ENCODE results near the gene PLD1. TPM values are rescaled to one million over a fixed set of nuclear protein-coding genes. Genes with fewer than 3 reads are reported as not detected.

Gene PLD1
- total RNA-seq, 4 donors from 2014 or later = 15.3 to 55.9 (median 45.4) TPM

- no peak for DNase-seq (ENCODE audit: low spot score in 2 of 2)
- TF ChIP-seq CTCF (IDR thresholded peaks at IDR 0.05) = no peak
- no peak for TF ChIP-seq POLR2A (IDR thresholded peaks at IDR 0.05)
- TF ChIP-seq EP300 (IDR thresholded peaks at IDR 0.05) = no peak
- H3K27me3 ChIP-seq = no peaks in the 10 kb centered on the region
- 73 to 74% methylated on average over 3 of the region's 3 CpGs for WGBS, 2 donors
- peaks cover 0 to 41% (median 7%) of the 10 kb centered on the region in 3 donors for H3K36me3 ChIP-seq
- no peak overlapping the region for H3K27ac ChIP-seq
- H3K4me1 ChIP-seq = no peaks in the 10 kb centered on the region
- no peak overlapping the region for H3K4me3 ChIP-seq
- no peaks in the 10 kb centered on the region for H3K9me3 ChIP-seq
Measured at GRCh38 chr3:171727288-171727687, 83.0 kb downstream of the PLD1 start.

GRCh38 chr3:171718493-171719185, 91.6 kb downstream of the PLD1 start:
- Histone ChIP-seq H3K4me1 (no peaks in the 10 kb centered on the region), H3K36me3 (peaks cover 0 to 33% (median 7%) of the 10 kb centered on the region in 3 donors), H3K4me3 (no peak overlapping the region), H3K9me3 (peaks cover 0 to 17% (median 0%) of the 10 kb centered on the region in 4 donors), H3K27me3 (no peaks in the 10 kb centered on the region), H3K27ac (no peak overlapping the region)
- WGBS, 2 donors = 87 to 91% methylated on average over 4 of the region's 4 CpGs
- no peak for DNase-seq (ENCODE audit: low spot score in 2 of 2)
- TF ChIP-seq POLR2A (IDR thresholded peaks at IDR 0.05) (no peak), CTCF (IDR thresholded peaks at IDR 0.05) (no peak), EP300 (IDR thresholded peaks at IDR 0.05) (no peak)

- peaks cover 0 to 51% (median 0%) of the 10 kb centered on the region in 3 donors for H3K36me3 ChIP-seq
- no peak overlapping the region for H3K4me3 ChIP-seq
- no peaks in the 10 kb centered on the region for H3K4me1 ChIP-seq
- H3K27ac ChIP-seq = no peak overlapping the region
- 96% methylated on average over 2 of the region's 2 CpGs for WGBS, 2 donors
- TF ChIP-seq POLR2A (IDR thresholded peaks at IDR 0.05) (no peak), EP300 (IDR thresholded peaks at IDR 0.05) (no peak), CTCF (IDR thresholded peaks at IDR 0.05) (no peak)
- no peaks in the 10 kb centered on the region for H3K27me3 ChIP-seq
- no peak for DNase-seq (ENCODE audit: low spot score in 2 of 2)
- peaks cover 0 to 17% (median 0%) of the 10 kb centered on the region in 4 donors for H3K9me3 ChIP-seq
Measured at GRCh38 chr3:171715155-171715554, 95.1 kb downstream of the PLD1 start.

GRCh38 chr3:171712171-171712938, 97.9 kb downstream of the PLD1 start:
- Histone ChIP-seq H3K4me3 (no peak overlapping the region), H3K27me3 (no peaks in the 10 kb centered on the region), H3K9me3 (peaks cover 0 to 16% (median 0%) of the 10 kb centered on the region in 4 donors), H3K27ac (no peak overlapping the region), H3K36me3 (peaks cover 0 to 68% (median 0%) of the 10 kb centered on the region in 3 donors), H3K4me1 (no peaks in the 10 kb centered on the region)
- 79 to 83% methylated on average over 8 of the region's 8 CpGs for WGBS, 2 donors
- TF ChIP-seq POLR2A (IDR thresholded peaks at IDR 0.05) (no peak), CTCF (IDR thresholded peaks at IDR 0.05) (no peak), EP300 (IDR thresholded peaks at IDR 0.05) (no peak)
- no peak for DNase-seq (ENCODE audit: low spot score in 2 of 2)

Measured in tibial nerve (tissue), 4 donors.